Chondrocyte (in vitro differentiated cells): ENCODE data around the gene SAMMSON. TPM values are rescaled to one million over a fixed set of nuclear protein-coding genes. Genes with fewer than 3 reads are reported as not detected.

Source experiments
- DNase-seq: peaks from one replicate; pipeline ENCODE4 v3.0.0; 2021; ENCODE audit warnings: mixed read lengths, low spot score
- H3K27ac Mint-ChIP-seq: one replicate; pipeline ENCODE4 v1.8.0; 2021; ENCODE audit warnings: mild to moderate bottlenecking, moderate library complexity, mixed read lengths; ENCODE audit not compliant: unreplicated experiment
- H3K27me3 Mint-ChIP-seq: 2 replicates; pipeline ENCODE4 v1.8.0; 2021; ENCODE audit warnings: low read depth, mixed read lengths
- H3K36me3 Mint-ChIP-seq: 2 replicates; pipeline ENCODE4 v1.8.0; 2021; ENCODE audit warnings: low read depth, mixed read lengths
- H3K4me1 Mint-ChIP-seq: 2 replicates; pipeline ENCODE4 v1.8.0; 2021; ENCODE audit warnings: low read depth, mild to moderate bottlenecking, mixed read lengths
- H3K4me3 Mint-ChIP-seq: one replicate; pipeline ENCODE4 v1.8.0; 2021; ENCODE audit warnings: mild to moderate bottlenecking, moderate library complexity, mixed read lengths; ENCODE audit not compliant: unreplicated experiment
- H3K9me3 Mint-ChIP-seq: 2 replicates; pipeline ENCODE4 v1.8.0; 2021; ENCODE audit warnings: low read depth, mixed read lengths
- total RNA-seq: library from RNA; stranded (reverse); gene quantifications from 3 replicates; pipeline ENCODE4 v1.2.1, GENCODE V29; 2021
- TF ChIP-seq, protein P1 (sequence below): fragments of 200-600 bp; sonication (generic); IDR thresholded peaks from 2 replicates; pipeline ENCODE4 v1.5.0; 2021; ENCODE audit warnings: antibody characterized with exemption, mild to moderate bottlenecking, moderate library complexity

Gene SAMMSON
- total RNA-seq, 1 donor from 2014 or later, result not detected

DNA sequence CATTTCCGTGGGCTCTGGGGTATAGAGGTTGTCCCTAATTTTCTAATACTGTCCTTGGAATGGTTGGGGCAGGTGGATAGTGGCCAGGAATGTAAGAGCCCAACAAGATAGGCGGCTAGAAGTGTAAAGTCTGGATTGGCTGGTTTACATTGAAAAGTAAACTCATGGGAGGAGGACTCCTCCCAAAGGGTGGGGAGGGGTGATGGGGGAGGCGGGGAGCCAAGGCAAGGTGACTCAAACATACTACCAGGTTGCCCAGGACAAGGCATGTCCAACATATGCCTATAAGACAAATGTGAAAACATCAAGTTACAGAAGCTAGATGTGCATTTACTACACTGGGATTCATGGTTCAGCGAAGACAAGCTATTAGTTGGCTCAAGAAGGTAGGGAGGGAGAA, 14.3 kb upstream of the SAMMSON start:
- Mint-ChIP-seq H3K27ac (no peak overlapping the region), H3K4me1 (no peaks in the 10 kb centered on the region), H3K27me3 (peaks cover 7% of the 10 kb centered on the region), H3K9me3 (no peaks in the 10 kb centered on the region), H3K36me3 (no peaks in the 10 kb centered on the region), H3K4me3 (no peak overlapping the region)
- TF ChIP-seq, protein P1, sequence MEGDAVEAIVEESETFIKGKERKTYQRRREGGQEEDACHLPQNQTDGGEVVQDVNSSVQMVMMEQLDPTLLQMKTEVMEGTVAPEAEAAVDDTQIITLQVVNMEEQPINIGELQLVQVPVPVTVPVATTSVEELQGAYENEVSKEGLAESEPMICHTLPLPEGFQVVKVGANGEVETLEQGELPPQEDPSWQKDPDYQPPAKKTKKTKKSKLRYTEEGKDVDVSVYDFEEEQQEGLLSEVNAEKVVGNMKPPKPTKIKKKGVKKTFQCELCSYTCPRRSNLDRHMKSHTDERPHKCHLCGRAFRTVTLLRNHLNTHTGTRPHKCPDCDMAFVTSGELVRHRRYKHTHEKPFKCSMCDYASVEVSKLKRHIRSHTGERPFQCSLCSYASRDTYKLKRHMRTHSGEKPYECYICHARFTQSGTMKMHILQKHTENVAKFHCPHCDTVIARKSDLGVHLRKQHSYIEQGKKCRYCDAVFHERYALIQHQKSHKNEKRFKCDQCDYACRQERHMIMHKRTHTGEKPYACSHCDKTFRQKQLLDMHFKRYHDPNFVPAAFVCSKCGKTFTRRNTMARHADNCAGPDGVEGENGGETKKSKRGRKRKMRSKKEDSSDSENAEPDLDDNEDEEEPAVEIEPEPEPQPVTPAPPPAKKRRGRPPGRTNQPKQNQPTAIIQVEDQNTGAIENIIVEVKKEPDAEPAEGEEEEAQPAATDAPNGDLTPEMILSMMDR, result no peak
- DNase-seq, result no peak

DNA sequence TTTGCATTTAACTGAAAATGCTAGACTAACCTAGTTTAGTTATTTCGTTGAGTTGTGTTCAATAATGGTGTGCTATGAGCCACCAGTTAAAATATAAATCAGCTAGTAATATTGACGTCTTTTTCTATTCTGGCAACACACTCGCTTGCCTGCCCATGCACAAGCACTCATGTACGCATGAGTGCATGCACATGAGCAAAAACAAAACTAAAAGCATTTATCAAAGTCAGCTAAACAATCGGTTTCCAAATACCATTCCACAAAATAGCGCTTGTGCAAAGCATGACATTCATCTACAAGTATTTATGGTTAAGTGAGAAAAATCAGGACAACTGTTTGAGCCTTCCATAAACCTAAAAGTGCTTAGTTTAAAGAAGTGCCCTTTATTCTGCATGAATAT, 13.1 kb upstream of the SAMMSON start:
- Mint-ChIP-seq H3K27me3 (peaks cover 7% of the 10 kb centered on the region), H3K36me3 (no peaks in the 10 kb centered on the region), H3K9me3 (no peaks in the 10 kb centered on the region), H3K27ac (no peak overlapping the region), H3K4me1 (no peaks in the 10 kb centered on the region), H3K4me3 (no peak overlapping the region)
- no peak for DNase-seq
- TF ChIP-seq, protein P1, result no peak

DNA sequence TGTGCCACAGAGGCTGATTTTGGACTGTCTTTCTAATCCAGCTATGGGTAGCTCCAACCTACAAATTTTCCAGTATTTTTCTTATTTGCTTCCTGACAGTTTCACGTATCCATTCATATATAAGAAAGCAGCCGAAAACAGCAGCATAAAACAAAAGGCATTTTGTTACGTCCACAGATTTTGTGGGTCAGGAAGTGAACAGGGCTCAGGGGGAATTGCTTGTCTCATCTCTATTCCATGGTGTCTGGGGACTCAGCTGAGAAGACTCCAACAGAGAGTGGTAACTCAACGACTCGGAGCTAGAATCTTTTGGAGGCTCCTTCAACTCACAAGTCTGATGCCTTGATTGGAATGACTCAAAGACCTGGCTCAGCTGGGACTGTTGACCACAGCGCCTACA, 11.7 kb upstream of the SAMMSON start:
- peaks cover 4% of the 10 kb centered on the region for H3K4me1 Mint-ChIP-seq
- peaks cover 7% of the 10 kb centered on the region for H3K27me3 Mint-ChIP-seq
- H3K27ac Mint-ChIP-seq, result no peak overlapping the region

DNA sequence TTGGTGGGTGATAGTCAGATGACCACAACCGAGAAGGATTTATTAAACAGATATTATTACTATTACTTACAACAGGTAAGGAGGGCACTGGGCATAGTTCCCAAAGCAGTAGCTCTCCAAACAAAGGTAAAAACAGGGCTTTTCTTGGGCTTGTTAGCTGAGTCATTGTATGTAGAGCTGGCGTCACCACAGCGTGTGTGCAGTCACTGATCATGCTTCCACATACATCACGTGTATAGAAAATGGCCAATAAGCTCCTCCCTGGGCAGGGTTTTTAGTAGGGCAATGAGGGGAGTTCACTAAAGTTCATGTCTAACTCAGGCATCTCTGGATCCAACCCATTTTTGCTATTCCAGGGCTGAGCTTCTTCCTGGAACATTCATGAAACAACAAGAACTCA, 5.8 kb upstream of the SAMMSON start:
- no peak overlapping the region for H3K27ac Mint-ChIP-seq
- no peak overlapping the region for H3K4me3 Mint-ChIP-seq
- TF ChIP-seq, protein P1, result no peak
- H3K36me3 Mint-ChIP-seq, result no peaks in the 10 kb centered on the region
- DNase-seq, result no peak
- no peaks in the 10 kb centered on the region for H3K27me3 Mint-ChIP-seq
- H3K4me1 Mint-ChIP-seq, result peaks cover 22% of the 10 kb centered on the region
- H3K9me3 Mint-ChIP-seq, result no peaks in the 10 kb centered on the region

More for the DNA sequence above, 11.7 kb upstream of the SAMMSON start:
- TF ChIP-seq, protein P1, result no peak
- no peak for DNase-seq
- H3K4me3 Mint-ChIP-seq, result no peak overlapping the region
- H3K9me3 Mint-ChIP-seq, result no peaks in the 10 kb centered on the region
- no peaks in the 10 kb centered on the region for H3K36me3 Mint-ChIP-seq

DNA sequence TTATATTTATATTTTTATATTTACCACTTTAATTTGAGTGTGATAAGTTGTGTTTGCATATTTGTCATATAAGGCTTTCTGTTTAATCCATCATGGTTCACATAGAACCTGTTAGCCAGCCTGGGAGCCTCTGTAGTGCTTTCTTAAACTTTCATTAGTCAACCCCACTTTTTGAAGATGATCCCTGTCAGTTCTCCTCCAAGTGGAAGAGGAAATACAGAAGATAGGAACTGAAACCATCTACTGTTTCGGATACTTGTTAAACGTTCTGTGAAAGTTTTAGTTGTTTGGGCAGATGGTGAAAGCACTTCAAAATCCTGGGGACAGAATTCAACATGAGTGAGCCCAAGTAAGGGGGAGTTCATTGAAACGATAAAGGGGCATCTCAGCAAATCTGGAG, 4.6 kb upstream of the SAMMSON start:
- Mint-ChIP-seq H3K36me3 (no peaks in the 10 kb centered on the region), H3K4me3 (no peak overlapping the region), H3K27me3 (no peaks in the 10 kb centered on the region), H3K4me1 (peaks cover 32% of the 10 kb centered on the region), H3K27ac (no peak overlapping the region), H3K9me3 (no peaks in the 10 kb centered on the region)
- TF ChIP-seq, protein P1, result no peak
- no peak for DNase-seq
